CD4-positive, alpha-beta T cell (primary cell): ENCODE measurements around the gene CYTL1. TPM values are rescaled to one million over a fixed set of nuclear protein-coding genes. Genes with fewer than 3 reads are reported as not detected.

Source experiments
- ATAC-seq: fragments of 200-7000 bp; cut with Tn5 transposase; one replicate; pipeline ENCODE4 v1.10.0; 2022; ENCODE audit warnings: mild to moderate bottlenecking; ENCODE audit not compliant: poor library complexity
- CTCF ChIA-PET: fragments of 350-600 bp; sonication (Branson Sonifier 250); formaldehyde crosslinking; loops from one replicate; lab custom pipeline; 2021; ENCODE audit warnings: antibody characterized with exemption, inconsistent platforms; lab: Charles Lee
- POLR2A ChIA-PET: fragments of 350-600 bp; sonication (Branson Sonifier 250); formaldehyde crosslinking; loops from one replicate; lab custom pipeline; 2021; ENCODE audit warnings: antibody characterized with exemption, inconsistent platforms; lab: Charles Lee
- DNase-seq, 14 experiments: peaks; one replicate each; pipeline ENCODE4 v3.0.0-alpha.2; 2013 to 2020; ENCODE audit warnings: mixed read lengths in 2 of 14
- H3K27ac ChIP-seq, 2 donors: one replicate each; pipeline versions ENCODE4 v1.5.1 to v1.7.0; 2013; ENCODE audit warnings: low read length in 2 of 2, low read depth in 1 of 2, mild to moderate bottlenecking in 1 of 2
- H3K27me3 ChIP-seq, 2 experiments: 1 replicate in 1 of 2; 2 replicates in 1 of 2; pipeline versions ENCODE4 v1.6.1 to v1.7.0; 2013; ENCODE audit warnings: low read length in 2 of 2, control low read depth in 1 of 2, mild to moderate bottlenecking in 1 of 2, moderate library complexity in 1 of 2; ENCODE audit not compliant: insufficient read depth in 2 of 2, control insufficient read depth in 1 of 2
- H3K36me3 ChIP-seq: one replicate; pipeline ENCODE4 v1.6.1; 2013; ENCODE audit warnings: low read length, control low read depth; ENCODE audit not compliant: insufficient read depth
- H3K4me1 ChIP-seq: one replicate; pipeline ENCODE4 v1.6.1; 2013; ENCODE audit warnings: low read length, control low read depth; ENCODE audit not compliant: insufficient read depth
- H3K4me3 ChIP-seq: one replicate; pipeline ENCODE4 v1.5.1; 2013; ENCODE audit warnings: mild to moderate bottlenecking, low read length, moderate library complexity
- H3K9me3 ChIP-seq, 2 experiments: 1 replicate in 1 of 2; 2 replicates in 1 of 2; pipeline versions ENCODE4 v1.6.1 to v1.7.0; 2013; ENCODE audit warnings: low read length in 2 of 2, mild to moderate bottlenecking in 2 of 2, control low read depth in 1 of 2, moderate library complexity in 1 of 2; ENCODE audit not compliant: control insufficient read depth in 1 of 2, insufficient read depth in 1 of 2
- H3K27ac Mint-ChIP-seq: one replicate; pipeline ENCODE4 v1.8.0; 2020; ENCODE audit warnings: mixed read lengths
- H3K27me3 Mint-ChIP-seq: one replicate; pipeline ENCODE4 v1.8.0; 2021; ENCODE audit warnings: mixed read lengths
- H3K36me3 Mint-ChIP-seq: one replicate; pipeline ENCODE4 v1.8.0; 2021; ENCODE audit warnings: low read depth, mixed read lengths
- H3K4me1 Mint-ChIP-seq: one replicate; pipeline ENCODE4 v1.8.0; 2021; ENCODE audit warnings: low read depth, mixed read lengths
- H3K4me3 Mint-ChIP-seq: one replicate; pipeline ENCODE4 v1.8.0; 2020; ENCODE audit warnings: mild to moderate bottlenecking, mixed read lengths
- H3K9me3 Mint-ChIP-seq: one replicate; pipeline ENCODE4 v1.8.0; 2020; ENCODE audit warnings: mixed read lengths
- CTCF ChIP-seq: fragments of 200-600 bp; IDR thresholded peaks from one replicate; pipeline ENCODE4 v1.8.0; 2022; ENCODE audit warnings: antibody characterized with exemption, mild to moderate bottlenecking
- intact Hi-C, 2 experiments: fragments of 100-400 bp; cut with DNase I in 1 of 2; cut with micrococcal nuclease in 1 of 2; formaldehyde crosslinking; loops; one replicate each; pipeline versions ENCODE4 v1.15.1 to v1.9.0; 2023 to 2025; cut with DNase I, micrococcal nuclease
- total RNA-seq, 174 experiments: library from RNA in 2 of 174; stranded (reverse) in 2 of 174; gene quantifications; one replicate each; pipeline ENCODE4 v1.2.3 and lab custom pipeline; 2021 to 2026

Gene CYTL1
- total RNA-seq, 2 experiments from 2014 or later = not detected

- H3K27ac ChIP-seq = no peak overlapping the region
- peaks cover 5% of the 10 kb centered on the region for H3K9me3 Mint-ChIP-seq
- ChIA-PET CTCF (no interaction called here), POLR2A (no interaction called here)
- peaks cover 6% of the 10 kb centered on the region for H3K27me3 Mint-ChIP-seq
- H3K9me3 ChIP-seq = peaks cover 8 to 10% of the 10 kb centered on the region in 2 experiments
- no peaks in the 10 kb centered on the region for H3K4me1 Mint-ChIP-seq
- H3K27me3 ChIP-seq = peaks cover 0 to 2% of the 10 kb centered on the region in 2 experiments
- no peaks in the 10 kb centered on the region for H3K36me3 ChIP-seq
- H3K4me1 ChIP-seq = no peaks in the 10 kb centered on the region
- intact Hi-C loops = no loop called here
- ATAC-seq = no peak
- no peak overlapping the region for H3K4me3 ChIP-seq
- H3K4me3 Mint-ChIP-seq = no peak overlapping the region
- no peaks in the 10 kb centered on the region for H3K36me3 Mint-ChIP-seq
- DNase-seq = no peak
- no peak overlapping the region for H3K27ac Mint-ChIP-seq
- no peak for TF ChIP-seq CTCF
Observed at GRCh38 chr4:4971796-4972195, 47.5 kb downstream of the CYTL1 start.

- no peak for DNase-seq
- H3K27ac ChIP-seq = no peak overlapping the region
- Mint-ChIP-seq H3K4me3 (no peak overlapping the region), H3K36me3 (no peaks in the 10 kb centered on the region), H3K27ac (no peak overlapping the region), H3K9me3 (peaks cover 4% of the 10 kb centered on the region), H3K27me3 (peaks cover 6% of the 10 kb centered on the region), H3K4me1 (no peaks in the 10 kb centered on the region)
- peaks cover 0 to 2% of the 10 kb centered on the region in 2 experiments for H3K9me3 ChIP-seq
- no peaks in the 10 kb centered on the region for H3K36me3 ChIP-seq
- H3K4me3 ChIP-seq = no peak overlapping the region
- no peak for ATAC-seq
- H3K4me1 ChIP-seq = no peaks in the 10 kb centered on the region
- POLR2A ChIA-PET = no interaction called here
- intact Hi-C loops = no loop called here
- no peak for TF ChIP-seq CTCF
- H3K27me3 ChIP-seq = peaks cover 0 to 2% of the 10 kb centered on the region in 2 experiments
- CTCF ChIA-PET = no interaction called here
Observed at GRCh38 chr4:4969298-4969697, 50.0 kb downstream of the CYTL1 start.

- no peaks in the 10 kb centered on the region for H3K4me1 ChIP-seq
- Mint-ChIP-seq H3K27me3 (peaks cover 6% of the 10 kb centered on the region), H3K9me3 (peaks cover 6% of the 10 kb centered on the region), H3K36me3 (peaks cover 5% of the 10 kb centered on the region), H3K4me1 (no peaks in the 10 kb centered on the region), H3K27ac (no peak overlapping the region), H3K4me3 (no peak overlapping the region)
- H3K27ac ChIP-seq = no peak overlapping the region
- DNase-seq (no peak), ATAC-seq (no peak)
- no peaks in the 10 kb centered on the region for H3K36me3 ChIP-seq
- TF ChIP-seq CTCF = no peak
- H3K9me3 ChIP-seq = peaks cover 0 to 13% of the 10 kb centered on the region in 2 experiments
- ChIA-PET CTCF (no interaction called here), POLR2A (no interaction called here)
- H3K27me3 ChIP-seq = peaks cover 0 to 2% of the 10 kb centered on the region in 2 experiments
- intact Hi-C loops = no loop called here
- H3K4me3 ChIP-seq = no peak overlapping the region
Observed at GRCh38 chr4:4968161-4968725, 51.0 kb downstream of the CYTL1 start.

Other genes starting within 250 kb of the CYTL1 start
- gene MSX1, start 159.8 kb downstream of the CYTL1 start, total RNA-seq = not detected
- not detected for gene STK32B, start 32.0 kb upstream of the CYTL1 start, total RNA-seq